HFFc6 (cell line): ENCODE results near the gene GNPTAB. TPM values are rescaled to one million over a fixed set of nuclear protein-coding genes. Genes with fewer than 3 reads are reported as not detected.

Experiments
- DNase-seq: peaks from one replicate; pipeline ENCODE4 v3.0.0-alpha.2; 2018
- H3K27ac Mint-ChIP-seq: 2 replicates; pipeline ENCODE4 v1.8.0; 2020; ENCODE audit warnings: mild to moderate bottlenecking, mixed read lengths
- H3K27me3 Mint-ChIP-seq: 2 replicates; pipeline ENCODE4 v1.8.0; 2021; ENCODE audit warnings: mild to moderate bottlenecking, moderate library complexity, mixed read lengths; ENCODE audit not compliant: insufficient read depth
- H3K36me3 Mint-ChIP-seq: 2 replicates; pipeline ENCODE4 v1.8.0; 2021; ENCODE audit warnings: low read depth, mixed read lengths
- H3K4me1 Mint-ChIP-seq: 2 replicates; pipeline ENCODE4 v1.8.0; 2020; ENCODE audit warnings: low read depth, mixed read lengths
- H3K4me3 Mint-ChIP-seq: 2 replicates; pipeline ENCODE4 v1.8.0; 2020; ENCODE audit warnings: mild to moderate bottlenecking, moderate library complexity, mixed read lengths
- H3K9me3 Mint-ChIP-seq: 2 replicates; pipeline ENCODE4 v1.8.0; 2020; ENCODE audit warnings: mild to moderate bottlenecking, mixed read lengths
- total RNA-seq, 6 experiments: library from RNA; stranded (reverse); fragmentation: NEBNext Ultra II Directional; extraction: Animal tissue kit (Norgen Biotek cat#: 25700); gene quantifications; 2 replicates in 1 of 6; 3 replicates in 5 of 6; pipeline ENCODE4 v1.2.3, GENCODE V29; 2021
- TF ChIP-seq, protein P1 (sequence below): fragments of 200-600 bp; sonication (generic); IDR thresholded peaks from 2 replicates; pipeline ENCODE4 v1.5.0; 2021; ENCODE audit warnings: antibody characterized with exemption, mild to moderate bottlenecking

Gene GNPTAB
- total RNA-seq, 6 experiments from 2014 or later, result 37.1 to 53.6 (median 44.9) TPM

DNA sequence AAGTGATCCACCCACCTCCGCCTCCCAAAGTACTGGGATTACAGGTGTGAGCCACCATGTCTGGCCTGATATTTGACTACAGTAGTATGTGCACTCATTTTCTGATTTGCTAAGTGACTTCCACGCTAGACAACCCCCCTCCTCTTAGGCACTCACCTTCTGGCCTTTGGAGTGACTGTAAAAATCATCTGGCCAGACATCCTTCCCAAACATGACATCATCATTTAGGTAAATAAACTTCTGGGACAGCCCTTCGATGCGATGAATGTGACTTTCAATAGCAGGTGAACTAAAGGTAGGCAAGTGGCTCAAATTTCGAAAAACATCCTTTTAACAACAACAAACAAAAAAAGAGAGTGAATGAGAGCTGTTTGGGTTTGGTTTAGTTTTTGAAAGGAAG lies 60.9 kb downstream of the GNPTAB start:
- no peaks in the 10 kb centered on the region for H3K36me3 Mint-ChIP-seq
- H3K4me1 Mint-ChIP-seq, result peaks cover 7% of the 10 kb centered on the region
- H3K27ac Mint-ChIP-seq, result no peak overlapping the region
- TF ChIP-seq, protein P1, sequence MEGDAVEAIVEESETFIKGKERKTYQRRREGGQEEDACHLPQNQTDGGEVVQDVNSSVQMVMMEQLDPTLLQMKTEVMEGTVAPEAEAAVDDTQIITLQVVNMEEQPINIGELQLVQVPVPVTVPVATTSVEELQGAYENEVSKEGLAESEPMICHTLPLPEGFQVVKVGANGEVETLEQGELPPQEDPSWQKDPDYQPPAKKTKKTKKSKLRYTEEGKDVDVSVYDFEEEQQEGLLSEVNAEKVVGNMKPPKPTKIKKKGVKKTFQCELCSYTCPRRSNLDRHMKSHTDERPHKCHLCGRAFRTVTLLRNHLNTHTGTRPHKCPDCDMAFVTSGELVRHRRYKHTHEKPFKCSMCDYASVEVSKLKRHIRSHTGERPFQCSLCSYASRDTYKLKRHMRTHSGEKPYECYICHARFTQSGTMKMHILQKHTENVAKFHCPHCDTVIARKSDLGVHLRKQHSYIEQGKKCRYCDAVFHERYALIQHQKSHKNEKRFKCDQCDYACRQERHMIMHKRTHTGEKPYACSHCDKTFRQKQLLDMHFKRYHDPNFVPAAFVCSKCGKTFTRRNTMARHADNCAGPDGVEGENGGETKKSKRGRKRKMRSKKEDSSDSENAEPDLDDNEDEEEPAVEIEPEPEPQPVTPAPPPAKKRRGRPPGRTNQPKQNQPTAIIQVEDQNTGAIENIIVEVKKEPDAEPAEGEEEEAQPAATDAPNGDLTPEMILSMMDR, result no peak
- no peak for DNase-seq
- H3K9me3 Mint-ChIP-seq, result no peaks in the 10 kb centered on the region
- no peak overlapping the region for H3K4me3 Mint-ChIP-seq
- no peaks in the 10 kb centered on the region for H3K27me3 Mint-ChIP-seq

DNA sequence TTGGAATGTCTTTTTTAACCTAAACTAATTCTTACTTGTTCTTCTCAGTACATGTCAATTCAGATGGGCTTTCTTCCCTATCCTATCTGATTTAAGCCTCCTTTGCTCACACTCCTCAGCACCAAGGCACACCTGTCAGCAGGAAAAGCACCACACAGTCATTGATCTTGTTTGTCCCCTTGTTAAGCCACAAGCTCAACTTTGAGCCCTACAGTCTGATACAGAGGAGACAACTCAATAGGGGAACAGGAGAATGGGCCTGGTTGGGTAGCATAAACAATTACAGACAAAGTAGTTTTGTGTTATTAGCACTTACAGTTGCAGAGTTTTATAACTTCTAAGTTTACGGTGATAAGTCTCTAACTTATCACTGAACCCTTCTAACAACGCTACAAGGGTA lies 62.0 kb downstream of the GNPTAB start:
- no peaks in the 10 kb centered on the region for H3K27me3 Mint-ChIP-seq
- H3K4me1 Mint-ChIP-seq, result peaks cover 2% of the 10 kb centered on the region
- no peak for DNase-seq
- TF ChIP-seq, protein P1, result no peak
- H3K4me3 Mint-ChIP-seq, result no peak overlapping the region
- no peaks in the 10 kb centered on the region for H3K36me3 Mint-ChIP-seq
- H3K9me3 Mint-ChIP-seq, result no peaks in the 10 kb centered on the region
- no peak overlapping the region for H3K27ac Mint-ChIP-seq

DNA sequence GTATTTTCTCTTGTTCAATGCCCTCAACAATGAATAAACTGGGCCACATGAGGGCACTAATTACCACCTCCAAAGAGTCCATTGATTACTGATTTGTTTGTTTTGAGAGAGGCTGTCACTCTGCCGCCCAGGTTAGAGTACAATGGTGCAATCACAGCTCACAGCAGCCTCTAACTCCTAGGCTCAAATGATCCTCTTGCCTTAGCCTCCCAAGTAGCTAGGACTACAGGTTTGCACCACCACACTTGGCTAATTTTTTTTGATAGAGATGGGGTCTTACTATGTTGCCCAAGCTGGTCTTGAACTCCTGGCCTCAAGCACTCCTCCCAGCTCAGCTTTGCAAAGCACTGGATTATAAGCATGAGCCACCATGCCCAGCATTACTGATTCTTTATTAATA lies 63.2 kb downstream of the GNPTAB start:
- Mint-ChIP-seq H3K27ac (no peak overlapping the region), H3K36me3 (no peaks in the 10 kb centered on the region), H3K4me1 (no peaks in the 10 kb centered on the region), H3K9me3 (no peaks in the 10 kb centered on the region), H3K27me3 (peaks cover 2% of the 10 kb centered on the region; the same call in 1 of the 2 replicates), H3K4me3 (no peak overlapping the region)
- TF ChIP-seq, protein P1, result no peak
- no peak for DNase-seq

DNA sequence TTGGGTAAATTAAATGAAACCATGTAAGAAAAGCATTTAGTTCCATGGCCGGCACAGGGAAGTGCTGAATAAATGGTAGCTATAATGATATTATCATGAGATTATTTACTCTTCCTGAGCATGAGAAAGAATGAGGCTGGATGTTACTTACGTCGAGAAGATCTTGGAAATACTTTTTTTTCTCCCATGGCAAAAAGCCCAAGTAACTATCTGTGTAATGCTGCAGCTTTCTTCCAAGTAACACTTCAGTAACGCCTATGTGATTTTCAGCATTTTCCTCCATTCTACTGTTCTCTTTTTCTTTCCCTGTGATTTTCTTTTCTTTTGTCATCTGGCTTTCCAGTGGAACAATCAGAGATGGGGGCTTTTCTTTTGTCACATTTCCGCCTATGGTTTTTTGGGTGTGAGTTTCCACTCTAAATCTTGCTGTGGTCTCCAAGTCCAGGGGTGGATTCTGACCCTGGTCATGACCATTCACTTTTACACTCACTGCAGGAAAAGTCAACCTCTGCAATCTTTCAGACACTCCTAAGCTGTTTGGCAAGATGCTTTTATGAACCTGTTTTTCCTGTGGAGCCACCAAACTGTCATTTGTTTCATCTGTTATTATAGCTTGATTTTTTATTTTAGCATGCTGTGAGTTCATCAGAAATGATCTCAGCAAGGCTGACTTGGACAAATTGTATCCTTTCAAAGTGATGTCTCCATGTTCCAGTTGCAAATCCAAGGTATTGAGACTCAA lies 66.5 kb downstream of the GNPTAB start:
- H3K27ac Mint-ChIP-seq, result no peak overlapping the region
- H3K36me3 Mint-ChIP-seq, result no peaks in the 10 kb centered on the region
- no peaks in the 10 kb centered on the region for H3K4me1 Mint-ChIP-seq
- DNase-seq, result no peak
- H3K27me3 Mint-ChIP-seq, result peaks cover 2% of the 10 kb centered on the region; the same call in 1 of the 2 replicates
- TF ChIP-seq, protein P1, result no peak
- H3K9me3 Mint-ChIP-seq, result no peaks in the 10 kb centered on the region
- H3K4me3 Mint-ChIP-seq, result no peak overlapping the region

DNA sequence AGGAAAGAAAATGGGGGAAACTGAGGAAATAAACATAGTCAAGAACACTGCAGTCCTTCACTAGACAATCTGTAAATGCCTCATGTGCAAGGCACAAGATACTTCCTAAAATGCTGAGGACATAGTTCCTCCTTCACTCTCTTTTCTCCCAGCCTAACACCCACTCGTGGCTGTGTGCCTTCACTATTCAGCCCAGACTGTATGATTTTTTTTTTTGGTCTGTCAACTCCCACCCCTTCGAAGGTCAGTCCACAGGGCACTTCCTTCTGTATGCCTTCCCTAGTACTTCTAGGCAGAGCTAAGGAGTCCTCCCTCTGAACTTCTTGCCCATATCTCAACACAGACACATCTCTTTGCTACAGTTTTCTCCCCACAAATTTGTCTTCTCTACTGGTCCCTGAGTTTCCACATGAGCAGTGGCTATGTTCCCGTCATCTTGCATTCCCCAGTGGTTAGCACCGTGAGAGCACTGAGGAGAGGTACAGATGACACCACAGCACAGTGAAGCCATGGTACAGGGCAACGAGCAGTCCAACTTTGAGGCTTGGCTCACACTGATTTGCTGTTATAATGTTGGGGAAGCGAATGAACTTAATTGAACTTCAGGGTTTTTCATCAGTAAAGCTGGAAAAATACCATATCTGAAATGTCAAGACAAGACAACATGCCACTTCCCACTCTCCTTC lies 67.4 kb downstream of the GNPTAB start:
- TF ChIP-seq, protein P1, result no peak
- no peak for DNase-seq
- Mint-ChIP-seq H3K4me1 (no peaks in the 10 kb centered on the region), H3K4me3 (no peak overlapping the region), H3K27me3 (peaks cover 2% of the 10 kb centered on the region; the same call in 1 of the 2 replicates), H3K27ac (no peak overlapping the region), H3K9me3 (no peaks in the 10 kb centered on the region), H3K36me3 (no peaks in the 10 kb centered on the region; the same call in 1 of the 2 replicates)
